IMR-90 (cell line): ENCODE results near the gene OR10D3. TPM values are rescaled to one million over a fixed set of nuclear protein-coding genes. Genes with fewer than 3 reads are reported as not detected.

ENCODE experiments used
- ATAC-seq: fragments of 200-7000 bp; cut with Tn5 transposase; 2 replicates; pipeline ENCODE4 v1.9.1; 2020; ENCODE audit warnings: low read depth, mild to moderate bottlenecking, moderate library complexity
- BruUV-seq: library from RNA; stranded (reverse); fragments of 400-500 nt; replicated peaks from 2 replicates; lab custom pipeline; 2021; lab: Mats Ljungman, UMichigan
- CTCF ChIA-PET: fragments of 300-600 bp; formaldehyde crosslinking; extraction: SDS; loops from one replicate; lab custom pipeline; 2021; ENCODE audit warnings: antibody characterized with exemption; lab: Yijun Ruan, JAX
- POLR2A ChIA-PET: fragments of 300-600 bp; sonication (Branson Sonifier 250); formaldehyde crosslinking; loops from one replicate; lab custom pipeline; 2022; ENCODE audit warnings: antibody characterized with exemption; ENCODE audit not compliant: unreplicated experiment; lab: Charles Lee
- DNase-seq: peaks from one replicate; pipeline ENCODE4 v3.0.0; 2013
- H2AFZ ChIP-seq: replicated peaks from 2 replicates; pipeline ENCODE3; 2013; ENCODE audit warnings: low read length, mild to moderate bottlenecking; ENCODE audit not compliant: poor library complexity
- H2AK5ac ChIP-seq: 2 replicates; pipeline ENCODE4 v1.6.1; 2013; ENCODE audit warnings: low read depth, low read length, inconsistent platforms
- H2AK9ac ChIP-seq: replicated peaks from 2 replicates; pipeline ENCODE3; 2013; ENCODE audit warnings: mild to moderate bottlenecking, low read depth, low read length, moderate library complexity; ENCODE audit not compliant: poor library complexity
- H2BK120ac ChIP-seq: 2 replicates; pipeline ENCODE4 v1.6.1; 2013; ENCODE audit warnings: low read depth, low read length, inconsistent platforms
- H2BK15ac ChIP-seq: 3 replicates; pipeline ENCODE4 v1.6.1; 2013; ENCODE audit warnings: low read depth, low read length, inconsistent platforms
- H2BK20ac ChIP-seq: 2 replicates; pipeline ENCODE4 v1.6.1; 2013; ENCODE audit warnings: low read depth, mild to moderate bottlenecking, inconsistent platforms, low read length, moderate library complexity
- H2BK5ac ChIP-seq: 2 replicates; pipeline ENCODE4 v1.6.1; 2013; ENCODE audit warnings: mild to moderate bottlenecking, low read depth, low read length, inconsistent platforms; ENCODE audit not compliant: poor library complexity, severe bottlenecking
- H3K14ac ChIP-seq: replicated peaks from 2 replicates; pipeline ENCODE4 v1.6.1; 2013; ENCODE audit warnings: low read depth, low read length, inconsistent platforms
- H3K18ac ChIP-seq: 2 replicates; pipeline ENCODE4 v1.6.1; 2013; ENCODE audit warnings: low read depth, low read length, control low read depth
- H3K23ac ChIP-seq: 2 replicates; pipeline ENCODE4 v1.6.1; 2013; ENCODE audit warnings: low read depth, low read length, inconsistent platforms
- H3K27ac ChIP-seq: 2 replicates; pipeline ENCODE4 v1.5.1; 2013; ENCODE audit warnings: mild to moderate bottlenecking, control low read depth, low read length; ENCODE audit not compliant: insufficient read depth
- H3K27me3 ChIP-seq: 2 replicates; pipeline ENCODE4 v1.6.1; 2013; ENCODE audit warnings: low read length; ENCODE audit not compliant: control insufficient read depth, insufficient read depth
- H3K36me3 ChIP-seq: 2 replicates; pipeline ENCODE4 v1.6.1; 2013; ENCODE audit warnings: low read length, mixed read lengths; ENCODE audit not compliant: control insufficient read depth, insufficient read depth
- H3K4ac ChIP-seq: 2 replicates; pipeline ENCODE4 v1.6.1; 2013; ENCODE audit warnings: low read depth, low read length, inconsistent platforms
- H3K4me1 ChIP-seq: 2 replicates; pipeline ENCODE4 v1.6.1; 2013; ENCODE audit warnings: low read length, mixed read lengths; ENCODE audit not compliant: control insufficient read depth, insufficient read depth
- H3K4me2 ChIP-seq: 2 replicates; pipeline ENCODE4 v1.6.1; 2013; ENCODE audit warnings: low read depth, mild to moderate bottlenecking, control low read depth, low read length, moderate library complexity
- H3K4me3 ChIP-seq: 2 replicates; pipeline ENCODE4 v1.5.1; 2013; ENCODE audit warnings: low read depth, mild to moderate bottlenecking, control low read depth, low read length, moderate library complexity; ENCODE audit not compliant: insufficient read depth
- H3K56ac ChIP-seq: 2 replicates; pipeline ENCODE4 v1.6.1; 2013; ENCODE audit warnings: low read length, inconsistent platforms; ENCODE audit not compliant: insufficient read depth; ENCODE audit errors: extremely low read depth
- H3K79me1 ChIP-seq, 2 experiments: 2 replicates each; pipeline ENCODE4 v1.6.1; 2013; ENCODE audit warnings: low read length in 2 of 2, inconsistent platforms in 1 of 2, low read depth in 1 of 2
- H3K9ac ChIP-seq: 2 replicates; pipeline ENCODE4 v1.6.1; 2013; ENCODE audit warnings: low read depth, low read length, control low read depth
- H3K9me1 ChIP-seq: 2 replicates; pipeline ENCODE4 v1.6.1; 2013; ENCODE audit warnings: low read length, inconsistent platforms; ENCODE audit not compliant: insufficient read depth
- H3K9me3 ChIP-seq: 2 replicates; pipeline ENCODE4 v1.6.1; 2013; ENCODE audit warnings: low read length; ENCODE audit not compliant: control insufficient read depth, insufficient read depth
- H4K20me1 ChIP-seq: 2 replicates; pipeline ENCODE4 v1.6.1; 2013; ENCODE audit warnings: low read length, inconsistent platforms; ENCODE audit not compliant: insufficient read depth
- H4K5ac ChIP-seq: 2 replicates; pipeline ENCODE4 v1.6.1; 2013; ENCODE audit warnings: mild to moderate bottlenecking, low read depth, low read length, control low read depth
- H4K8ac ChIP-seq, 2 experiments: 2 replicates each; pipeline ENCODE4 v1.6.1; 2013; ENCODE audit warnings: low read depth in 2 of 2, low read length in 2 of 2, control low read depth in 1 of 2, inconsistent platforms in 1 of 2
- H4K91ac ChIP-seq: 2 replicates; pipeline ENCODE4 v1.6.1; 2013; ENCODE audit warnings: low read depth, low read length, inconsistent platforms; ENCODE audit not compliant: insufficient read depth
- CTCF ChIP-seq: conservative IDR thresholded peaks from 2 replicates; pipeline ENCODE4 v1.5.1; 2012; ENCODE audit warnings: mild to moderate bottlenecking, low read depth, low read length, improper control_type of control experiment
- MAFK ChIP-seq: IDR thresholded peaks from 2 replicates; pipeline ENCODE4 v1.6.1; 2012; ENCODE audit warnings: low read depth, low read length, improper control_type of control experiment
- NFE2L2 ChIP-seq: fragments of 150-350 bp; IDR thresholded peaks from 2 replicates; pipeline ENCODE4 v1.6.1; 2016; ENCODE audit warnings: low read depth, mild to moderate bottlenecking, low read length
- POLR2A ChIP-seq: IDR thresholded peaks from 2 replicates; pipeline ENCODE4 v1.6.1; 2012; ENCODE audit warnings: mild to moderate bottlenecking, low read depth, low read length
- RAD21 ChIP-seq: IDR thresholded peaks from 2 replicates; pipeline ENCODE4 v1.6.1; 2012; ENCODE audit warnings: low read length, improper control_type of control experiment
- SMC3 ChIP-seq: fragments of 150-350 bp; IDR thresholded peaks from 2 replicates; pipeline ENCODE4 v1.6.1; 2016; ENCODE audit warnings: low read depth, mild to moderate bottlenecking, antibody characterized with exemption, low read length, moderate library complexity
- WGBS, 2 experiments: methylation state at CpG; one replicate each; pipeline versions ENCODE4 v1.1.5 to v1.1.7; 2013; ENCODE audit warnings: missing lambda C conversion rate in 2 of 2; ENCODE audit not compliant: insufficient read length in 1 of 2; ENCODE audit errors: extremely low coverage in 2 of 2; 5-methylcytosine and 5-hydroxymethylcytosine counted together
- dilution Hi-C: fragments of 300-500 bp; cut with HindIII; formaldehyde crosslinking; loops from one replicate; pipeline ENCODE4 v1.14.3; 2018; ENCODE audit warnings: low sequenced_read_pairs; ENCODE audit not compliant: unreplicated experiment
- in situ Hi-C: fragments of 300-500 bp; cut with MboI; formaldehyde crosslinking; loops from 3 replicates; pipeline ENCODE4 v1.14.3; 2019; ENCODE audit warnings: low sequenced_read_pairs, inconsistent platforms, mixed read lengths
- intact Hi-C: fragments of 100-400 bp; cut with micrococcal nuclease; formaldehyde crosslinking; loops from 2 replicates; pipeline ENCODE4 v1.10.0; 2022
- polyA plus RNA-seq, 3 experiments: library from polyadenylated mRNA; depleted of rRNA; stranded (reverse); fragments of >200 nt; gene quantifications; 2 replicates each; pipeline ENCODE4 v1.2.3, GENCODE V29; 2012; ENCODE audit warnings: low replicate concordance in 1 of 3
- total RNA-seq: library from RNA; depleted of rRNA; stranded (reverse); fragments of >200 nt; gene quantifications from 2 replicates; pipeline ENCODE4 v1.2.3, GENCODE V29; 2012

Gene OR10D3
- total and polyA plus RNA-seq, 2 of the 4 experiments (the other 2 are of a cell fraction), result not detected

- no peak for TF ChIP-seq MAFK
- no peak for TF ChIP-seq SMC3
These were observed 11.4 kb downstream of the OR10D3 start (continued) for GRCh38 chr11:124194293-124195188.

- POLR2A ChIA-PET, result no interaction called here
- in situ Hi-C loops, result loop anchor here (5.0 kb wide), 1 partner anchor 123 kb away; no protein-coding TSS in a partner anchor
These were observed 12.1 kb downstream of the OR10D3 start for GRCh38 chr11:124195189-124195734.

More at GRCh38 chr11:124195189-124195734, 12.1 kb downstream of the OR10D3 start:
- Histone ChIP-seq H3K18ac (no peak overlapping the region), H3K4me1 (no peaks in the 10 kb centered on the region), H3K23ac (no peak overlapping the region), H3K9me1 (no peaks in the 10 kb centered on the region), H2BK20ac (no peak overlapping the region), H3K27ac (no peak overlapping the region), H3K14ac (no peak overlapping the region), H3K9ac (no peak overlapping the region), H2BK15ac (no peak overlapping the region), H4K91ac (no peak overlapping the region), H4K8ac (no peak overlapping the region), H2AK5ac (no peak overlapping the region), H2BK120ac (no peak overlapping the region), H3K36me3 (no peaks in the 10 kb centered on the region), H3K27me3 (peaks cover 3% of the 10 kb centered on the region), H3K9me3 (no peaks in the 10 kb centered on the region), H2AFZ (no peak overlapping the region), H3K4me2 (no peak overlapping the region), H2AK9ac (no peak overlapping the region), H4K5ac (no peak overlapping the region), H2BK5ac (no peak overlapping the region), H3K56ac (no peak overlapping the region), H3K4me3 (no peak overlapping the region), H4K20me1 (no peaks in the 10 kb centered on the region), H3K4ac (no peak overlapping the region), H3K79me1 (no peaks in the 10 kb centered on the region)
- no CpG with 5 or more reads among the region's 4 CpGs for WGBS, 2 experiments
- DNase-seq (peak; percentile 58), ATAC-seq (peak; percentile 70)
- intact Hi-C loops (loop anchor here (1.0 kb wide), 1 partner anchor 124 kb away; no protein-coding TSS in a partner anchor), dilution Hi-C loops (no loop called here)
- peak; percentile 68 for TF ChIP-seq RAD21
- no peak for TF ChIP-seq POLR2A
- peak; percentile 48 for TF ChIP-seq SMC3
- TF ChIP-seq CTCF, result peak; percentile 65
- no peak for TF ChIP-seq MAFK
- no peak for TF ChIP-seq NFE2L2
- CTCF ChIA-PET, result interaction anchor here (0.8 to 1.1 kb wide), 2 partner anchors 19 to 127 kb away, joined by 3 to 4 read pairs; no protein-coding TSS in a partner anchor
- BruUV-seq, result no TSS peak
